Measurements from ENCODE around the gene MSLN. TPM values are rescaled to one million over a fixed set of nuclear protein-coding genes. Genes with fewer than 3 reads are reported as not detected.
A peak's percentile ranks its signal among the peaks of the same experiment; 100 is the strongest.
"Not testable (repeated sequence)": the region's sequence is repeated elsewhere in the genome, so short reads cannot be mapped to it uniquely, and the experiment has no call there.

The MSLN gene
- total RNA-seq, 1 experiment from 2014 or later: not detected

GRCh38 chr16:740459-740763 lies 20.1 kb upstream of the MSLN start:
- ChIA-PET CTCF (no interaction called here), POLR2A (ENCODE audit: low non-redundant PET) (no interaction called here)
- peaks cover 11% of the 10 kb centered on the region for H3K36me3 ChIP-seq (ENCODE audit: insufficient read depth, low read length, poor library complexity, severe bottlenecking)
- H3K27me3 ChIP-seq (replicated peaks; ENCODE audit: insufficient read depth, low read depth, low read length, poor library complexity): no peaks in the 10 kb centered on the region
- peak overlapping the region; percentile 83 for H3K27ac ChIP-seq (ENCODE audit: low read depth, low read length, poor library complexity, severe bottlenecking)
- BruUV-seq (replicated peaks): no TSS peak
- H3K4me3 ChIP-seq (ENCODE audit: low read depth, low read length, poor library complexity, severe bottlenecking): peak overlapping the region; percentile 100
- DNase-seq (ENCODE audit: low spot score): no peak
- H3K4me1 ChIP-seq (ENCODE audit: insufficient read depth, low read length, poor library complexity, severe bottlenecking): peaks cover 5% of the 10 kb centered on the region
- intact Hi-C loops (cut with micrococcal nuclease; ENCODE audit: unreplicated experiment): no loop called here
- TF ChIP-seq EZH2 (IDR thresholded peaks at IDR 0.05; ENCODE audit: borderline replicate concordance, low read depth, low read length, poor library complexity, severe bottlenecking) (no peak), CTCF (conservative IDR thresholded peaks at IDR 0.05; ENCODE audit: low read depth, low read length) (no peak)
- no peaks in the 10 kb centered on the region for H3K9me3 ChIP-seq (ENCODE audit: low read depth, low read length, poor library complexity, severe bottlenecking)

- BruUV-seq (replicated peaks): no TSS peak
- CTCF ChIA-PET: interaction anchor here (0.5 kb wide), 1 partner anchor 8 kb away, joined by 3 read pairs; no protein-coding TSS in a partner anchor
Measured at GRCh38 chr16:740764-741505, 19.6 kb upstream of the MSLN start, which contains the start of gene CIAO3. Gene CIAO3 (minus strand): TSS chr16:740997. CDS start chr16:740985, 12 bp downstream.

GRCh38 chr16:741986-742629 lies 18.4 kb upstream of the MSLN start:
- intact Hi-C loops (cut with micrococcal nuclease; ENCODE audit: unreplicated experiment): no loop called here
- POLR2A ChIA-PET (ENCODE audit: low non-redundant PET): no interaction called here

More at GRCh38 chr16:740764-741505, 19.6 kb upstream of the MSLN start, which contains the start of gene CIAO3:
- POLR2A ChIA-PET (ENCODE audit: low non-redundant PET): no interaction called here
- Histone ChIP-seq H3K27ac (ENCODE audit: low read depth, low read length, poor library complexity, severe bottlenecking) (peak within 1 kb of the TSS; percentile 83), H3K9me3 (ENCODE audit: low read depth, low read length, poor library complexity, severe bottlenecking) (no peaks in the 10 kb centered on the region), H3K4me1 (ENCODE audit: insufficient read depth, low read length, poor library complexity, severe bottlenecking) (peaks cover 5% of the 10 kb centered on the region), H3K27me3 (replicated peaks; ENCODE audit: insufficient read depth, low read depth, low read length, poor library complexity) (no peaks in the 10 kb centered on the region), H3K4me3 (ENCODE audit: low read depth, low read length, poor library complexity, severe bottlenecking) (peak within 1 kb of the TSS; percentile 100), H3K36me3 (ENCODE audit: insufficient read depth, low read length, poor library complexity, severe bottlenecking) (peaks cover 11% of the 10 kb centered on the region)
- intact Hi-C loops (cut with micrococcal nuclease; ENCODE audit: unreplicated experiment): no loop called here
- peak; percentile 92 for DNase-seq (ENCODE audit: low spot score)
- TF ChIP-seq EZH2 (IDR thresholded peaks at IDR 0.05; ENCODE audit: borderline replicate concordance, low read depth, low read length, poor library complexity, severe bottlenecking) (no peak), CTCF (conservative IDR thresholded peaks at IDR 0.05; ENCODE audit: low read depth, low read length) (peak; percentile 87)

GRCh38 chr16:742894-743293 lies 17.6 kb upstream of the MSLN start:
- POLR2A ChIA-PET (ENCODE audit: low non-redundant PET); intact Hi-C loops (cut with micrococcal nuclease; ENCODE audit: unreplicated experiment); CTCF ChIA-PET: not testable (repeated sequence)

More at GRCh38 chr16:741986-742629, 18.4 kb upstream of the MSLN start:
- Histone ChIP-seq H3K9me3 (ENCODE audit: low read depth, low read length, poor library complexity, severe bottlenecking) (no peaks in the 10 kb centered on the region), H3K27me3 (replicated peaks; ENCODE audit: insufficient read depth, low read depth, low read length, poor library complexity) (no peaks in the 10 kb centered on the region), H3K4me1 (ENCODE audit: insufficient read depth, low read length, poor library complexity, severe bottlenecking) (peaks cover 5% of the 10 kb centered on the region), H3K4me3 (ENCODE audit: low read depth, low read length, poor library complexity, severe bottlenecking) (no peak overlapping the region), H3K27ac (ENCODE audit: low read depth, low read length, poor library complexity, severe bottlenecking) (no peak overlapping the region), H3K36me3 (ENCODE audit: insufficient read depth, low read length, poor library complexity, severe bottlenecking) (peaks cover 6% of the 10 kb centered on the region)
- CTCF ChIA-PET: interaction anchor here (0.6 kb wide), 1 partner anchor 23 kb away, joined by 8 read pairs; no protein-coding TSS in a partner anchor
- no peak for DNase-seq (ENCODE audit: low spot score)
- BruUV-seq (replicated peaks): no TSS peak
- no peak for TF ChIP-seq EZH2 (IDR thresholded peaks at IDR 0.05; ENCODE audit: borderline replicate concordance, low read depth, low read length, poor library complexity, severe bottlenecking)
- no peak for TF ChIP-seq CTCF (conservative IDR thresholded peaks at IDR 0.05; ENCODE audit: low read depth, low read length)

More at GRCh38 chr16:742894-743293, 17.6 kb upstream of the MSLN start:
- H3K4me3 ChIP-seq (ENCODE audit: low read depth, low read length, poor library complexity, severe bottlenecking); BruUV-seq (replicated peaks); H3K36me3 ChIP-seq (ENCODE audit: insufficient read depth, low read length, poor library complexity, severe bottlenecking); H3K27me3 ChIP-seq (replicated peaks; ENCODE audit: insufficient read depth, low read depth, low read length, poor library complexity); H3K27ac ChIP-seq (ENCODE audit: low read depth, low read length, poor library complexity, severe bottlenecking); DNase-seq (ENCODE audit: low spot score); H3K9me3 ChIP-seq (ENCODE audit: low read depth, low read length, poor library complexity, severe bottlenecking); H3K4me1 ChIP-seq (ENCODE audit: insufficient read depth, low read length, poor library complexity, severe bottlenecking): not testable (repeated sequence)

All from A673 (cell line).